HEK293 (cell line): ENCODE measurements around the gene P2RY4.

Source experiments
- GLIS1 ChIP-seq: fragments of 450-650 bp; formaldehyde crosslinking; IDR thresholded peaks from 2 replicates; pipeline ENCODE4 v1.5.1; 2016; ENCODE audit warnings: missing biosample characterization, missing genetic modification characterization
- PRDM1 ChIP-seq: fragments of 450-650 bp; formaldehyde crosslinking; IDR thresholded peaks from 2 replicates; pipeline ENCODE4; 2016; ENCODE audit warnings: missing biosample characterization, missing genetic modification characterization
- ZNF175 ChIP-seq: fragments of 450-650 bp; formaldehyde crosslinking; IDR thresholded peaks from 2 replicates; pipeline ENCODE4 v1.5.1; 2016; ENCODE audit warnings: missing biosample characterization, missing genetic modification characterization
- ZNF223 ChIP-seq: fragments of 450-650 bp; formaldehyde crosslinking; IDR thresholded peaks from 2 replicates; pipeline ENCODE4 v1.5.1; 2016; ENCODE audit warnings: missing biosample characterization, missing genetic modification characterization
- ZNF311 ChIP-seq: fragments of 450-650 bp; formaldehyde crosslinking; IDR thresholded peaks from 2 replicates; pipeline ENCODE4 v1.5.1; 2017; ENCODE audit warnings: missing biosample characterization, missing genetic modification characterization, borderline replicate concordance
- ZNF658 ChIP-seq: fragments of 450-650 bp; formaldehyde crosslinking; IDR thresholded peaks from 2 replicates; pipeline ENCODE4; 2016; ENCODE audit warnings: missing biosample characterization, missing genetic modification characterization
- ZNF747 ChIP-seq: fragments of 450-650 bp; formaldehyde crosslinking; IDR thresholded peaks from 2 replicates; pipeline ENCODE4 v1.5.1; 2016; ENCODE audit warnings: missing biosample characterization, missing genetic modification characterization
- TF ChIP-seq, protein P1 (sequence below): fragments of 450-650 bp; formaldehyde crosslinking; conservative IDR thresholded peaks from 2 replicates; pipeline ENCODE4 v1.5.1; 2016; ENCODE audit warnings: low read depth, missing biosample characterization, missing genetic modification characterization
- TF ChIP-seq, protein P2 (sequence below): fragments of 450-650 bp; formaldehyde crosslinking; IDR thresholded peaks from 2 replicates; pipeline ENCODE4 v1.5.1; 2016; ENCODE audit warnings: missing biosample characterization, missing genetic modification characterization
- TF ChIP-seq, protein P3 (sequence below): fragments of 450-650 bp; formaldehyde crosslinking; IDR thresholded peaks from 2 replicates; pipeline ENCODE4 v1.5.1; 2016; ENCODE audit warnings: missing biosample characterization, missing genetic modification characterization
- TF ChIP-seq, protein P4 (sequence below): fragments of 450-650 bp; formaldehyde crosslinking; IDR thresholded peaks from 2 replicates; pipeline ENCODE4 v1.5.1; 2016; ENCODE audit warnings: missing biosample characterization, missing genetic modification characterization, low read depth

DNA sequence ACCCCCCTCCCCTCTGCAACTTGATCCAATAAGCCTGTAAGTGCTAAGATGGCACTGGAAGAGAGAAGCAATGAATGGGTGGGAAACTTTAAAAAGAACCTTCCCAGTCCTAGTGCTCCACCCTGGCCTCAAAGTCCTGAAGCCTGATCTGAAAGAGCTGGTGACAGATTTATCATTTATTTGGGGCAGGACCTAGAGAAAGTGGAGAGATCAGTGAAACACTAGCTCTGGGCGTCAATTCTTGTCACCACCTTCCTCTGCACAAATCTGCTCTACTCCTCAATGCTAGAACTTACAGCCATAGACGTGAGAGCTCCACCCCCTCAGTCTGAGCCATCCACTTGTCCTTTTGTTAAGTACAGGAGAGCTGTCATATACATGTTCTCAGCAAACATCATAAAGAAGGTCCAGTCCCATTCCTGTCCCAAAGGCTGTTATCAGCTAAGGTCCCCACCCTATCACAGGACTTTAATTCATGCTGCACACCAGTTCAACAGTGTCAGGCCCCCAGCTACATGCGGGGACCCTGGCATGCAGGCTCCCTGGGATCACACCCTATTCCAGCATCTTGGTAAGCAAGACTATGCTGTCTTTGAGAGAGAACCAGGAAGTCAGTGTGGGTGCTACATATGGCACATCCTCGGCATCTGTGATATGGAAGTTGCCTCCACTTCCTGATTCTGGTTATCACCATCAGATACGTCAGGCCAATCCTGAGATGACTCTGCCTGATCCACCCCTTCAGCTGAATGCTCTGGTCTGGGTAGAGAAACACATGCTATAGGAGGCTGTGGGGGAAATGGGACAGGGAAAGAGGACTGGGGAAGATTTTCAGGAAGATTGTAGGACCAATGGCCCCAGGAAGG lies 2.3 kb downstream of the P2RY4 start:
- TF ChIP-seq GLIS1 (no peak), ZNF311 (tag by site-specific recombination) (no peak), ZNF175 (tag by site-specific recombination) (no peak), PRDM1 (no peak), ZNF658 (no peak), ZNF747 (tag by site-specific recombination) (no peak), ZNF223 (tag by site-specific recombination) (no peak)
- TF ChIP-seq, protein P1, sequence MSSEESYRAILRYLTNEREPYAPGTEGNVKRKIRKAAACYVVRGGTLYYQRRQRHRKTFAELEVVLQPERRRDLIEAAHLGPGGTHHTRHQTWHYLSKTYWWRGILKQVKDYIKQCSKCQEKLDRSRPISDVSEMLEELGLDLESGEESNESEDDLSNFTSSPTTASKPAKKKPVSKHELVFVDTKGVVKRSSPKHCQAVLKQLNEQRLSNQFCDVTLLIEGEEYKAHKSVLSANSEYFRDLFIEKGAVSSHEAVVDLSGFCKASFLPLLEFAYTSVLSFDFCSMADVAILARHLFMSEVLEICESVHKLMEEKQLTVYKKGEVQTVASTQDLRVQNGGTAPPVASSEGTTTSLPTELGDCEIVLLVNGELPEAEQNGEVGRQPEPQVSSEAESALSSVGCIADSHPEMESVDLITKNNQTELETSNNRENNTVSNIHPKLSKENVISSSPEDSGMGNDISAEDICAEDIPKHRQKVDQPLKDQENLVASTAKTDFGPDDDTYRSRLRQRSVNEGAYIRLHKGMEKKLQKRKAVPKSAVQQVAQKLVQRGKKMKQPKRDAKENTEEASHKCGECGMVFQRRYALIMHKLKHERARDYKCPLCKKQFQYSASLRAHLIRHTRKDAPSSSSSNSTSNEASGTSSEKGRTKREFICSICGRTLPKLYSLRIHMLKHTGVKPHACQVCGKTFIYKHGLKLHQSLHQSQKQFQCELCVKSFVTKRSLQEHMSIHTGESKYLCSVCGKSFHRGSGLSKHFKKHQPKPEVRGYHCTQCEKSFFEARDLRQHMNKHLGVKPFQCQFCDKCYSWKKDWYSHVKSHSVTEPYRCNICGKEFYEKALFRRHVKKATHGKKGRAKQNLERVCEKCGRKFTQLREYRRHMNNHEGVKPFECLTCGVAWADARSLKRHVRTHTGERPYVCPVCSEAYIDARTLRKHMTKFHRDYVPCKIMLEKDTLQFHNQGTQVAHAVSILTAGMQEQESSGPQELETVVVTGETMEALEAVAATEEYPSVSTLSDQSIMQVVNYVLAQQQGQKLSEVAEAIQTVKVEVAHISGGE, result no peak
- TF ChIP-seq, protein P2, sequence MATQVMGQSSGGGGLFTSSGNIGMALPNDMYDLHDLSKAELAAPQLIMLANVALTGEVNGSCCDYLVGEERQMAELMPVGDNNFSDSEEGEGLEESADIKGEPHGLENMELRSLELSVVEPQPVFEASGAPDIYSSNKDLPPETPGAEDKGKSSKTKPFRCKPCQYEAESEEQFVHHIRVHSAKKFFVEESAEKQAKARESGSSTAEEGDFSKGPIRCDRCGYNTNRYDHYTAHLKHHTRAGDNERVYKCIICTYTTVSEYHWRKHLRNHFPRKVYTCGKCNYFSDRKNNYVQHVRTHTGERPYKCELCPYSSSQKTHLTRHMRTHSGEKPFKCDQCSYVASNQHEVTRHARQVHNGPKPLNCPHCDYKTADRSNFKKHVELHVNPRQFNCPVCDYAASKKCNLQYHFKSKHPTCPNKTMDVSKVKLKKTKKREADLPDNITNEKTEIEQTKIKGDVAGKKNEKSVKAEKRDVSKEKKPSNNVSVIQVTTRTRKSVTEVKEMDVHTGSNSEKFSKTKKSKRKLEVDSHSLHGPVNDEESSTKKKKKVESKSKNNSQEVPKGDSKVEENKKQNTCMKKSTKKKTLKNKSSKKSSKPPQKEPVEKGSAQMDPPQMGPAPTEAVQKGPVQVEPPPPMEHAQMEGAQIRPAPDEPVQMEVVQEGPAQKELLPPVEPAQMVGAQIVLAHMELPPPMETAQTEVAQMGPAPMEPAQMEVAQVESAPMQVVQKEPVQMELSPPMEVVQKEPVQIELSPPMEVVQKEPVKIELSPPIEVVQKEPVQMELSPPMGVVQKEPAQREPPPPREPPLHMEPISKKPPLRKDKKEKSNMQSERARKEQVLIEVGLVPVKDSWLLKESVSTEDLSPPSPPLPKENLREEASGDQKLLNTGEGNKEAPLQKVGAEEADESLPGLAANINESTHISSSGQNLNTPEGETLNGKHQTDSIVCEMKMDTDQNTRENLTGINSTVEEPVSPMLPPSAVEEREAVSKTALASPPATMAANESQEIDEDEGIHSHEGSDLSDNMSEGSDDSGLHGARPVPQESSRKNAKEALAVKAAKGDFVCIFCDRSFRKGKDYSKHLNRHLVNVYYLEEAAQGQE, result no peak
- TF ChIP-seq, protein P3, sequence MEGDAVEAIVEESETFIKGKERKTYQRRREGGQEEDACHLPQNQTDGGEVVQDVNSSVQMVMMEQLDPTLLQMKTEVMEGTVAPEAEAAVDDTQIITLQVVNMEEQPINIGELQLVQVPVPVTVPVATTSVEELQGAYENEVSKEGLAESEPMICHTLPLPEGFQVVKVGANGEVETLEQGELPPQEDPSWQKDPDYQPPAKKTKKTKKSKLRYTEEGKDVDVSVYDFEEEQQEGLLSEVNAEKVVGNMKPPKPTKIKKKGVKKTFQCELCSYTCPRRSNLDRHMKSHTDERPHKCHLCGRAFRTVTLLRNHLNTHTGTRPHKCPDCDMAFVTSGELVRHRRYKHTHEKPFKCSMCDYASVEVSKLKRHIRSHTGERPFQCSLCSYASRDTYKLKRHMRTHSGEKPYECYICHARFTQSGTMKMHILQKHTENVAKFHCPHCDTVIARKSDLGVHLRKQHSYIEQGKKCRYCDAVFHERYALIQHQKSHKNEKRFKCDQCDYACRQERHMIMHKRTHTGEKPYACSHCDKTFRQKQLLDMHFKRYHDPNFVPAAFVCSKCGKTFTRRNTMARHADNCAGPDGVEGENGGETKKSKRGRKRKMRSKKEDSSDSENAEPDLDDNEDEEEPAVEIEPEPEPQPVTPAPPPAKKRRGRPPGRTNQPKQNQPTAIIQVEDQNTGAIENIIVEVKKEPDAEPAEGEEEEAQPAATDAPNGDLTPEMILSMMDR (tag by site-specific recombination), result no peak
- TF ChIP-seq, protein P4, sequence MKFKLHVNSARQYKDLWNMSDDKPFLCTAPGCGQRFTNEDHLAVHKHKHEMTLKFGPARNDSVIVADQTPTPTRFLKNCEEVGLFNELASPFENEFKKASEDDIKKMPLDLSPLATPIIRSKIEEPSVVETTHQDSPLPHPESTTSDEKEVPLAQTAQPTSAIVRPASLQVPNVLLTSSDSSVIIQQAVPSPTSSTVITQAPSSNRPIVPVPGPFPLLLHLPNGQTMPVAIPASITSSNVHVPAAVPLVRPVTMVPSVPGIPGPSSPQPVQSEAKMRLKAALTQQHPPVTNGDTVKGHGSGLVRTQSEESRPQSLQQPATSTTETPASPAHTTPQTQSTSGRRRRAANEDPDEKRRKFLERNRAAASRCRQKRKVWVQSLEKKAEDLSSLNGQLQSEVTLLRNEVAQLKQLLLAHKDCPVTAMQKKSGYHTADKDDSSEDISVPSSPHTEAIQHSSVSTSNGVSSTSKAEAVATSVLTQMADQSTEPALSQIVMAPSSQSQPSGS (tag by site-specific recombination), result no peak
